ENCODE results near the gene ARSG.

- TF ChIP-seq, protein P1, sequence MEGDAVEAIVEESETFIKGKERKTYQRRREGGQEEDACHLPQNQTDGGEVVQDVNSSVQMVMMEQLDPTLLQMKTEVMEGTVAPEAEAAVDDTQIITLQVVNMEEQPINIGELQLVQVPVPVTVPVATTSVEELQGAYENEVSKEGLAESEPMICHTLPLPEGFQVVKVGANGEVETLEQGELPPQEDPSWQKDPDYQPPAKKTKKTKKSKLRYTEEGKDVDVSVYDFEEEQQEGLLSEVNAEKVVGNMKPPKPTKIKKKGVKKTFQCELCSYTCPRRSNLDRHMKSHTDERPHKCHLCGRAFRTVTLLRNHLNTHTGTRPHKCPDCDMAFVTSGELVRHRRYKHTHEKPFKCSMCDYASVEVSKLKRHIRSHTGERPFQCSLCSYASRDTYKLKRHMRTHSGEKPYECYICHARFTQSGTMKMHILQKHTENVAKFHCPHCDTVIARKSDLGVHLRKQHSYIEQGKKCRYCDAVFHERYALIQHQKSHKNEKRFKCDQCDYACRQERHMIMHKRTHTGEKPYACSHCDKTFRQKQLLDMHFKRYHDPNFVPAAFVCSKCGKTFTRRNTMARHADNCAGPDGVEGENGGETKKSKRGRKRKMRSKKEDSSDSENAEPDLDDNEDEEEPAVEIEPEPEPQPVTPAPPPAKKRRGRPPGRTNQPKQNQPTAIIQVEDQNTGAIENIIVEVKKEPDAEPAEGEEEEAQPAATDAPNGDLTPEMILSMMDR (conservative IDR thresholded peaks at IDR 0.05) = no peak
- TF ChIP-seq ZFX (IDR thresholded peaks at IDR 0.05) = no peak
Observed at GRCh38 chr17:68446626-68447041, 155.3 kb downstream of the ARSG start.

Measured in C4-2B (cell line).